ENCODE results near the gene CCKAR. TPM values are rescaled to one million over a fixed set of nuclear protein-coding genes. Genes with fewer than 3 reads are reported as not detected.

CCKAR gene
- polyA plus RNA-seq, 3 donors = not detected

DNA sequence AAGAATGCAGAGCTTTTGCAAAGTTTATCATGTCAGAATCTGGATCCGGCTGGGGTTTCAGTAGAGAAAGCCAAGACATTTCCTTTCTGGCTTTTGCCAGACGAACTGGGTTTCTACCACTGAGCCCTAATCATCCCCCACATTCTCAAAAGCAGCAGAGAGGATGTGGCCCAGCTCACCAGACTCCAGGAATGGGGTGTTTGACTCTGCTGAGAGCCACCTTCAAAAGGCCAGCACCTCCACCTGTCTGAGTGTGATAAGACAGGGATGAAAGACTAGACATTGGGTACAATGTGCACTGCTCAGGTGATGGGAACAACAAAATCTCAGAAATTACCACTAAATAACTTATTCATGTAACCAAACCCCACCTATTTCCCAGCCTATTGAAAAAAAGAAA, 25.7 kb upstream of the CCKAR start:
- Histone ChIP-seq H3K36me3 (replicated peaks in 1 of 2; ENCODE audit: control insufficient read depth in 1 of 2, insufficient read depth in 2 of 2, low read length in 2 of 2) (no peaks in the 10 kb centered on the region), H3K9ac (ENCODE audit: insufficient read depth, low read length, poor library complexity, severe bottlenecking) (no peak overlapping the region), H3K27me3 (ENCODE audit: control insufficient read depth in 2 of 2, insufficient read depth in 2 of 2, low read length in 2 of 2) (peaks cover 0 to 2% of the 10 kb centered on the region in 2 donors), H2AFZ (ENCODE audit: insufficient read depth, low read depth, low read length, poor library complexity, severe bottlenecking) (no peak overlapping the region), H3K9me3 (replicated peaks in 1 of 2; ENCODE audit: control insufficient read depth in 1 of 2, insufficient read depth in 1 of 2, low read length in 2 of 2) (no peaks in the 10 kb centered on the region), H3K79me2 (ENCODE audit: insufficient read depth, low read length) (no peaks in the 10 kb centered on the region), H3K27ac (ENCODE audit: low read depth in 1 of 2, low read length in 2 of 2) (no peak overlapping the region), H3K4me1 (ENCODE audit: control insufficient read depth in 1 of 2, insufficient read depth in 2 of 2, low read length in 2 of 2) (no peaks in the 10 kb centered on the region), H3K4me2 (replicated peaks; ENCODE audit: extremely low read depth, low read length, poor library complexity, severe bottlenecking) (no peak overlapping the region), H3K4me3 (replicated peaks in 1 of 3; ENCODE audit: low read depth in 2 of 3, low read length in 3 of 3) (no peak overlapping the region), H4K20me1 (ENCODE audit: insufficient read depth, low read length) (no peaks in the 10 kb centered on the region)
- Mint-ChIP-seq H3K27me3 (ENCODE audit: low read depth in 3 of 3) (peaks cover 0 to 11% (median 6%) of the 10 kb centered on the region in 3 donors), H3K27ac (no peak overlapping the region), H3K9me3 (peaks cover 0 to 3% (median 0%) of the 10 kb centered on the region in 7 donors), H3K36me3 (no peaks in the 10 kb centered on the region), H3K4me3 (no peak overlapping the region), H3K4me1 (no peaks in the 10 kb centered on the region)
- DNase-seq = no peak
- intact Hi-C loops (cut with micrococcal nuclease) = no loop called here
- no CpG with 5 or more reads among the region's 2 CpGs for WGBS (ENCODE audit: insufficient coverage)
- TF ChIP-seq, protein P1, sequence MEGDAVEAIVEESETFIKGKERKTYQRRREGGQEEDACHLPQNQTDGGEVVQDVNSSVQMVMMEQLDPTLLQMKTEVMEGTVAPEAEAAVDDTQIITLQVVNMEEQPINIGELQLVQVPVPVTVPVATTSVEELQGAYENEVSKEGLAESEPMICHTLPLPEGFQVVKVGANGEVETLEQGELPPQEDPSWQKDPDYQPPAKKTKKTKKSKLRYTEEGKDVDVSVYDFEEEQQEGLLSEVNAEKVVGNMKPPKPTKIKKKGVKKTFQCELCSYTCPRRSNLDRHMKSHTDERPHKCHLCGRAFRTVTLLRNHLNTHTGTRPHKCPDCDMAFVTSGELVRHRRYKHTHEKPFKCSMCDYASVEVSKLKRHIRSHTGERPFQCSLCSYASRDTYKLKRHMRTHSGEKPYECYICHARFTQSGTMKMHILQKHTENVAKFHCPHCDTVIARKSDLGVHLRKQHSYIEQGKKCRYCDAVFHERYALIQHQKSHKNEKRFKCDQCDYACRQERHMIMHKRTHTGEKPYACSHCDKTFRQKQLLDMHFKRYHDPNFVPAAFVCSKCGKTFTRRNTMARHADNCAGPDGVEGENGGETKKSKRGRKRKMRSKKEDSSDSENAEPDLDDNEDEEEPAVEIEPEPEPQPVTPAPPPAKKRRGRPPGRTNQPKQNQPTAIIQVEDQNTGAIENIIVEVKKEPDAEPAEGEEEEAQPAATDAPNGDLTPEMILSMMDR (IDR thresholded peaks at IDR 0.05) = no peak

DNA sequence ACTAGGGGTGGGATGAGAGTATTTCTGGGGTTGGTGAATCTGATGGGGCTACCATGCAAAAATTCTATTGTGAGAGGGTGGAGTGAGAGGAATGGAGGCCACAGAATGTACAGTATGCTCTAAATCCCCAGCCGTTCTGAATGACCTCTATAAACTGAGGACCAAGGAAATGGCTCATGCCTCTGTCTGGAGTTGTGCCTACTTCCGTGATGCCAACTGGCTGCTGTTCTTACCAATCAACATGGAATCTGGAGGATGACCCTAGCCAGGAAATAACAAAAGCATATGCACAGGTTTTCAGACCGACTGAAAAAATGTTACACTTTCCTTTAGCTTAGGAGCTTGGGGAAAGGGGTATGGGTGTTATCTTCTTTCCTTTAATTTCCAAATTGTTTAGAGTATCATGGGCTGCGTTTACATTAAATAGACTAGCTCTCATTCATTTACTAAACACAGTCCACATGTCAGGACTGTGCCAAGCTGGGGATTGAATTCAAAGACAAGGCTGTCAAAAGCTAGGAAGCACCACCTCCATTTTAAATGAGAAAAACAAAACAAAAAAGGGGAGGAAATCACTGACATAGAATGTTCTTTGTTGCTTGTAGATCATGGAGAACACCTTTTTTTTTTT, 20.2 kb upstream of the CCKAR start:
- Histone ChIP-seq H3K4me2 (replicated peaks; ENCODE audit: extremely low read depth, low read length, poor library complexity, severe bottlenecking) (no peak overlapping the region), H3K4me1 (ENCODE audit: control insufficient read depth in 1 of 2, insufficient read depth in 2 of 2, low read length in 2 of 2) (no peaks in the 10 kb centered on the region), H4K20me1 (ENCODE audit: insufficient read depth, low read length) (no peaks in the 10 kb centered on the region), H3K4me3 (replicated peaks in 1 of 3; ENCODE audit: low read depth in 2 of 3, low read length in 3 of 3) (no peak overlapping the region), H3K9ac (ENCODE audit: insufficient read depth, low read length, poor library complexity, severe bottlenecking) (no peak overlapping the region), H3K27me3 (ENCODE audit: control insufficient read depth in 2 of 2, insufficient read depth in 2 of 2, low read length in 2 of 2) (peaks cover 0 to 2% of the 10 kb centered on the region in 2 donors), H2AFZ (ENCODE audit: insufficient read depth, low read depth, low read length, poor library complexity, severe bottlenecking) (no peak overlapping the region), H3K79me2 (ENCODE audit: insufficient read depth, low read length) (no peaks in the 10 kb centered on the region), H3K36me3 (replicated peaks in 1 of 2; ENCODE audit: control insufficient read depth in 1 of 2, insufficient read depth in 2 of 2, low read length in 2 of 2) (no peaks in the 10 kb centered on the region), H3K27ac (ENCODE audit: low read depth in 1 of 2, low read length in 2 of 2) (no peak overlapping the region), H3K9me3 (replicated peaks in 1 of 2; ENCODE audit: control insufficient read depth in 1 of 2, insufficient read depth in 1 of 2, low read length in 2 of 2) (no peaks in the 10 kb centered on the region)
- Mint-ChIP-seq H3K27me3 (ENCODE audit: low read depth in 3 of 3) (peaks cover 0 to 5% (median 3%) of the 10 kb centered on the region in 3 donors), H3K27ac (no peak overlapping the region), H3K9me3 (peaks cover 0 to 3% (median 1%) of the 10 kb centered on the region in 7 donors), H3K36me3 (no peaks in the 10 kb centered on the region), H3K4me3 (no peak overlapping the region), H3K4me1 (no peaks in the 10 kb centered on the region)
- intact Hi-C loops (cut with micrococcal nuclease) = no loop called here
- WGBS (ENCODE audit: insufficient coverage) = 89% methylated on average over 1 of the region's 4 CpGs
- no peak for DNase-seq
- TF ChIP-seq, protein P1 (IDR thresholded peaks at IDR 0.05) = no peak

All from CD14-positive monocyte (primary cell).